Common myeloid progenitor, CD34-positive (primary cell): ENCODE results near the gene SLC35D2.

Source experiments
- CTCF ChIA-PET: fragments of 350-600 bp; sonication (Branson Sonifier 250); formaldehyde crosslinking; loops from one replicate; lab custom pipeline; 2021; ENCODE audit warnings: antibody characterized with exemption; lab: Charles Lee
- POLR2A ChIA-PET: fragments of 350-600 bp; sonication (Branson Sonifier 250); formaldehyde crosslinking; loops from one replicate; lab custom pipeline; 2021; ENCODE audit warnings: antibody characterized with exemption; lab: Charles Lee
- DNase-seq, 3 donors: peaks; one replicate each; pipeline versions ENCODE4 v3.0.0 to v3.0.0-alpha.2; 2013
- H3K27ac ChIP-seq, 2 experiments: 1 replicate in 1 of 2; 2 replicates in 1 of 2; pipeline ENCODE4 v1.7.0; 2013; ENCODE audit warnings: inconsistent platforms in 2 of 2, low read length in 2 of 2, mild to moderate bottlenecking in 2 of 2, low read depth in 1 of 2, moderate library complexity in 1 of 2; ENCODE audit not compliant: severe bottlenecking in 2 of 2, insufficient read depth in 1 of 2, poor library complexity in 1 of 2
- H3K27me3 ChIP-seq, 5 experiments: replicated peaks in 2 of 5; 1 replicate in 3 of 5; 2 replicates in 2 of 5; pipeline versions ENCODE4 v1.6.1 to v1.7.0; 2013; ENCODE audit warnings: low read length in 4 of 5, mild to moderate bottlenecking in 2 of 5, moderate library complexity in 2 of 5, inconsistent platforms in 1 of 5; ENCODE audit not compliant: insufficient read depth in 5 of 5, control insufficient read depth in 4 of 5
- H3K36me3 ChIP-seq, 4 experiments: 1 replicate in 2 of 4; 2 replicates in 2 of 4; pipeline versions ENCODE4 v1.6.1 to v1.7.0; 2013; ENCODE audit warnings: low read length in 3 of 4, control low read depth in 1 of 4, mild to moderate bottlenecking in 1 of 4; ENCODE audit not compliant: control insufficient read depth in 4 of 4, insufficient read depth in 4 of 4
- H3K4me1 ChIP-seq, 4 experiments: 1 replicate in 3 of 4; 2 replicates in 1 of 4; pipeline versions ENCODE4 v1.6.1 to v1.7.1; 2013; ENCODE audit warnings: low read length in 3 of 4, mild to moderate bottlenecking in 3 of 4, control low read depth in 1 of 4, inconsistent platforms in 1 of 4, moderate library complexity in 1 of 4; ENCODE audit not compliant: control insufficient read depth in 4 of 4, insufficient read depth in 4 of 4; ENCODE audit errors: control extremely low read depth in 1 of 4
- H3K4me3 ChIP-seq, 7 experiments: 1 replicate in 4 of 7; 2 replicates in 3 of 7; pipeline versions ENCODE4 v1.5.1 to v1.7.0; 2013; ENCODE audit warnings: mild to moderate bottlenecking in 7 of 7, low read length in 6 of 7, moderate library complexity in 6 of 7, inconsistent platforms in 2 of 7, low read depth in 2 of 7, control low read depth in 1 of 7; ENCODE audit not compliant: insufficient read depth in 4 of 7, control insufficient read depth in 1 of 7; ENCODE audit errors: extremely low read depth in 1 of 7
- H3K9me3 ChIP-seq, 5 experiments: 1 replicate in 4 of 5; 2 replicates in 1 of 5; pipeline versions ENCODE4 v1.6.1 to v1.7.1; 2013; ENCODE audit warnings: low read length in 4 of 5, mild to moderate bottlenecking in 2 of 5, inconsistent platforms in 1 of 5, low read depth in 1 of 5, moderate library complexity in 1 of 5; ENCODE audit not compliant: control insufficient read depth in 4 of 5, insufficient read depth in 2 of 5; ENCODE audit errors: control extremely low read depth in 1 of 5
- WGBS: methylation state at CpG from one replicate; pipeline ENCODE4 v1.1.5; 2013; ENCODE audit not compliant: insufficient coverage; 5-methylcytosine and 5-hydroxymethylcytosine counted together

SLC35D2 gene

DNA sequence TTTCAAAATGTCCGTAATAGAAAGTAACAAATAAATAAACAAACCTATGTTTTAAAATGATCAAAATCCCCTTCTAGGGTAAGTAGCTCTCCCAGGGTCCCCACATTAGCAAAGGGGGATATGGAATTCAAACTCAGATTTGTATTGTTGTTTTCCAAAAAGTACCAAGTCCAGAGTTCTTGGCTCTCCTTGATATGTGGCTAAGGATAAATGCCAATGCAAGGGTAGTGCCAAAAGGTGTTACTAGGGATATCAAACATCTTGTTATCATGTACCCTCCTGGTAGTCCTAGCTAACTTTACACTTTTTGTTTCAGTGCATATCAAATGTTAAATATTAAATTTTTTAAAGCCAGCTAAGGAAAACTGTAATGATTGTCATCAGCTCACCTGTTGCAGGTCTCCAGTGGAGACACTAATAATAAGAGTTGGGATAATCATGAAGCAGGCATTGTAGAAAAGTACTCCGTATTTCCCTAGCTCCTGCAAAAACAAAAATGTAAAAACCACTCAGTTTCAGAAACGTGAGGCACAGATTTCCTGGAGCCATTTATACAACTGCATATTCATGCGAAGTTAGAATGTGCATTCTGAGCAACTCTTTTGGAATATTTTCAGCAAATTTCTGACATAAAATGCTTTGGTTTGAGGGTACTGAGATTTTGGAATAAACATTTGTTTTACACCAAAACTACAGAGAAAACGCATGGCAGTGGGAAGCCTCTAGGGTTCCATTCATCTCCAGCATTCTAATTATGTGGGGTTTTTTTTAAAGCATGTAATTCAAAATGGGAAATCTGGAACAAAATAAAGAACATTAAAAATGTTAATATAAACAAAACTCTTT, 39.8 kb downstream of the SLC35D2 start:
- Histone ChIP-seq H3K9me3 (peaks cover 0 to 5% (median 0%) of the 10 kb centered on the region in 5 experiments), H3K4me1 (no peaks in the 10 kb centered on the region), H3K36me3 (peaks cover 0 to 14% (median 2%) of the 10 kb centered on the region in 4 experiments), H3K27ac (no peak overlapping the region), H3K27me3 (no peaks in the 10 kb centered on the region), H3K4me3 (no peak overlapping the region)
- ChIA-PET POLR2A (no interaction called here), CTCF (interaction anchor here (1.4 kb wide), 1 partner anchor 20 kb away, joined by 6 read pairs; no protein-coding TSS in a partner anchor)
- WGBS: 96% methylated on average over 3 of the region's 5 CpGs
- no peak for DNase-seq

DNA sequence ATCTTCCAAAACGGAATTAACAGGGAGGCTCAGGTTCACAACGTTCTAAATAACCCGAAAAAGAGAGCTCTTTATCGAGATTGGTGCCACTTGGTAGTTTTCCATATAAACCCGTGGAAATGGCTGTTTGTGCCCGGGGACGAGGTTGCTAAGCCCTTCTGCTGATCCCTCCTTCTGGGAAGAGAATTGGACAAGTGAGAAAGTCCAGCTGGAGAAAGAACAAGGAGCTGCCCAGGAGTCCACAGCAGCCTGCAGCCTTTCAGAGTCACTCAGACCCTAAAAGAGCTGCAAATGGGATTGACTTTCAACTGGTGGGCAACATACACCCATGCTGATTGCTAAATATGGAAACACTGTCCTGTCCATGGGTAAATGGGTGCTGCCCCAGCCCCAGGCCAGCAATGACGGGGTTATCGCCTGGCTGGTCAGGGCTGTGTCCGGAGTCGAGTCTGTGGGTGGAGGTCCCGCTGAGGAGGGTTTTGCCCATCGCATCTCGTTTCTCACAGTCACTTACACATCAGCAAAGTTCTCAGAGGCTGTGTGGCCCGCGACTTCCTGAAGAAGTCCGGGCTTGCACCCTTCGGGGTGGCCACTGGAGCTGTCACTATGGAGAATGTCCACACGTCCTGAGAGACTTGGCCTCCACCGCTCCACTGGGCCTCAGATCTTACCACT, 40.8 kb downstream of the SLC35D2 start:
- Histone ChIP-seq H3K4me3 (no peak overlapping the region), H3K27ac (no peak overlapping the region), H3K27me3 (no peaks in the 10 kb centered on the region), H3K9me3 (no peaks in the 10 kb centered on the region), H3K36me3 (peaks cover 0 to 6% (median 0%) of the 10 kb centered on the region in 4 experiments), H3K4me1 (no peaks in the 10 kb centered on the region)
- CTCF ChIA-PET: interaction anchor here (1.2 kb wide), 1 partner anchor 25 kb away, joined by 4 read pairs; no protein-coding TSS in a partner anchor
- DNase-seq: no peak
- WGBS: 95% methylated on average over 15 of the region's 20 CpGs
- POLR2A ChIA-PET: no interaction called here

DNA sequence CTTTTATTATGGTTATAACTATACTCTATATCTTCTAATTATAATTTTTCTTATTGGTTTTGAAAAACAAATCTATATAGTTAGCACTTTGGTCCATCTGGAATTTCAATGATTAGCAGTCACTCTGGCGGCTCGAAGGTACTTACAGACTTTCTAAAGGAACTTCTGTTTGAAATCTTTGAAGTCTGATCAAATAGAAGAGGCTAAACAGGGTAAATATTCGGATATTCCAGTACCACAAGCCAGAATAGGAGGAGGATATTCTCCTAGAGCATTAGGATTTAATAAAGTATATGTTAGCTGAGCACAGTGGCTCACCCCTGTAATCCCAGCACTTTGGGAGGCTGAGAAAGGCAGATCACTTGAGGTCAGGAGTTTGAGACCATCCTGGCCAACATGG, 42.8 kb downstream of the SLC35D2 start:
- Histone ChIP-seq H3K27ac (no peak overlapping the region), H3K27me3 (no peaks in the 10 kb centered on the region), H3K4me1 (no peaks in the 10 kb centered on the region), H3K36me3 (peaks cover 0 to 6% (median 1%) of the 10 kb centered on the region in 4 experiments), H3K9me3 (no peaks in the 10 kb centered on the region), H3K4me3 (no peak overlapping the region)
- POLR2A ChIA-PET: no interaction called here
- CTCF ChIA-PET: interaction anchor here (0.6 kb wide), 1 partner anchor 289 kb away, joined by 3 read pairs; no protein-coding TSS in a partner anchor
- WGBS: 100% methylated on average over 2 of the region's 3 CpGs
- DNase-seq: no peak

DNA sequence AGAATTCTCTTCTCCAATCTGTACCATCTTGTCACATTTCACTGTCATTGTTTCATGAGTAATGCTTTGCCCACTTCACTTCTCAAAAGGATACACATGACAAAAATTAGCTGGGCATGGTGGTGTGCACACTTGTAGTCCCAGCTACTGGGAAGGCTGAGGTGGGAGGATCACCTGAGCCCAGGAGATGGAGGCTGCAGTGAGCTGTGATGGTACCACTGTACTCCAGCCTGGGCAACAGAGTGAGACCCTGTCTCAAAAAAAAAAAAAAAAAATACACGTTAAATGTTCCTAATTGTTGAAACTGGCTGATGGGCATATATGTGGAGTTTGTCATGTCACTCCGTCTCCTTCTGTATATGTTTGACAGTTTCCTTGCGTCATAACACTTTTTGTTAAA, 45.2 kb downstream of the SLC35D2 start:
- POLR2A ChIA-PET: no interaction called here
- H3K27me3 ChIP-seq: no peaks in the 10 kb centered on the region
- no peak overlapping the region for H3K4me3 ChIP-seq
- H3K9me3 ChIP-seq: no peaks in the 10 kb centered on the region
- H3K4me1 ChIP-seq: no peaks in the 10 kb centered on the region
- 100% methylated on average over 1 of the region's 3 CpGs for WGBS
- H3K27ac ChIP-seq: no peak overlapping the region
- CTCF ChIA-PET: interaction anchor here (0.6 kb wide), 1 partner anchor 1231 kb away, joined by 3 read pairs; no protein-coding TSS in a partner anchor
- no peak for DNase-seq
- peaks cover 0 to 6% (median 1%) of the 10 kb centered on the region in 4 experiments for H3K36me3 ChIP-seq

DNA sequence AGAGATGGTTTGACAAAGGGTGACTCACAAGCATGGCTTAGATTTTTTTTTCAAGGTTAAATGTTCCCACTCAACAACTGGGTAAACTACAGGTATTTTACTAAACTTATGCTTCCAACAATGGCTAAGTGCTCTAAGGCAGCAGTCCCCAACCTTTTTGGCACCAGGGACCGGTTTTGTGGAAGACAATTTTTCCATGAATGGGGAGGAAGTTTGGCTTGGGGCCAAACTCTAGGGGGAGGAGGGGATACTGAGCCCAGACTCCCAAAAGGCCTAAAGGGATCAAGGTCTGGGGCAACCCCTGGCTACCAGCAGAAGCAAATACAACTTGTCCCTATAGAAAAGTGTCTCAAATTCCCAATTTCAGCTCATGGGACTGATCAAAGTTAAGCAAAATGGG, 49.6 kb downstream of the SLC35D2 start:
- 100% methylated on average over 1 of the region's 1 CpG for WGBS
- Histone ChIP-seq H3K4me1 (no peaks in the 10 kb centered on the region), H3K36me3 (peaks cover 0 to 2% (median 2%) of the 10 kb centered on the region in 4 experiments), H3K27ac (no peak overlapping the region), H3K9me3 (no peaks in the 10 kb centered on the region), H3K27me3 (no peaks in the 10 kb centered on the region), H3K4me3 (no peak overlapping the region)
- no peak for DNase-seq
- ChIA-PET CTCF (interaction anchor here (1.2 kb wide), 1 partner anchor 14 kb away, joined by 3 read pairs; no protein-coding TSS in a partner anchor), POLR2A (no interaction called here)

DNA sequence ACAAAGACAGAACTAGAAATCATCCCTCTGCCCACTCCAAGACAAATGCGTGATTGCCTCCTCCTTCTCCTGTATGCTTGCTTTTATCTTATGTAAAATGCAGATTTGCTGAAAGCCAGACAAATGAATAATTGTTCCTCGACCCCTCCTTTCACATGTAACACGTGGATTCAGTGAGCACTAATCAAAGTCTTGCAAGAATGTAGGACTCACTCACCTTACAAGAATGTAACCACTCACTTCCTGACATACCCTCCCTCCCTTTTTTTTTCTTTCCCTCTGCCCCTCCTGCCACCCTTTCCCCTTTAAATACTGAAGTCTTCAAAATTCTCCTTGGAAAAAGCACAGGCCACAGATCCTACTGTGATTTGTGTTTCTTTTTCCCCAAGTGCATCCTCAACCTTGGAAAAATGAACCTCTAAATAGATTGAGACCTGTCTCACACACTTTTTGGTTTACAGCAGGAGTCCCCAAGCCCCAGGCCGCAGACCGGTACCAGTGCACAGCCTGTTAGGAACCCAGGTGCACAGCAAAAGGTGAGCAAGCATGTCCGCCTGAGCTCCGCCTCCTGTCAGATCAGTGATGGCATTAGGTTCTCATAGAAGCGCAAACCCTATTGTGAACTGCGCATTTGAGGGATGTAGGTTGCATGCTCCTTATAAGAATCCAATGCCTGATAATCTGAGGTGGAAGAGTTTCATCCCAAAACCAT, 52.1 kb downstream of the SLC35D2 start:
- CTCF ChIA-PET: interaction anchor here (2.2 kb wide), 1 partner anchor 335 kb away, joined by 6 read pairs; no protein-coding TSS in a partner anchor
- Histone ChIP-seq H3K27ac (no peak overlapping the region), H3K4me1 (no peaks in the 10 kb centered on the region), H3K4me3 (no peak overlapping the region), H3K27me3 (no peaks in the 10 kb centered on the region), H3K9me3 (no peaks in the 10 kb centered on the region), H3K36me3 (peaks cover 0 to 2% (median 1%) of the 10 kb centered on the region in 4 experiments)
- POLR2A ChIA-PET: no interaction called here
- 96% methylated on average over 7 of the region's 9 CpGs for WGBS
- DNase-seq: no peak
